ENCODE results near the gene DPPA2. TPM values are rescaled to one million over a fixed set of nuclear protein-coding genes. Genes with fewer than 3 reads are reported as not detected.

The DPPA2 gene
- total RNA-seq, 4 donors from 2014 or later, result not detected

GRCh38 chr3:109268181-109268580 lies 48.1 kb downstream of the DPPA2 start:
- TF ChIP-seq POLR2A (IDR thresholded peaks at IDR 0.05) (no peak), CTCF (IDR thresholded peaks at IDR 0.05) (no peak)
- no peak for DNase-seq
- H3K27ac ChIP-seq, result no peak overlapping the region
- H3K9me3 ChIP-seq, result no peaks in the 10 kb centered on the region
- intact Hi-C loops (cut with DNase I; ENCODE audit: low total_unique reads), result no loop called here
- no peaks in the 10 kb centered on the region for H3K4me1 ChIP-seq
- no peaks in the 10 kb centered on the region for H3K36me3 ChIP-seq
- no peaks in the 10 kb centered on the region for H3K27me3 ChIP-seq
- no peak overlapping the region for H3K4me3 ChIP-seq

- intact Hi-C loops (cut with DNase I; ENCODE audit: low total_unique reads), result no loop called here
- TF ChIP-seq CTCF (IDR thresholded peaks at IDR 0.05), result no peak
- no peak for TF ChIP-seq POLR2A (IDR thresholded peaks at IDR 0.05)
- no peaks in the 10 kb centered on the region for H3K4me1 ChIP-seq
- H3K27me3 ChIP-seq, result no peaks in the 10 kb centered on the region
- H3K27ac ChIP-seq, result no peak overlapping the region
- H3K9me3 ChIP-seq, result no peaks in the 10 kb centered on the region
- no peak for DNase-seq
- no peaks in the 10 kb centered on the region for H3K36me3 ChIP-seq
- no peak overlapping the region for H3K4me3 ChIP-seq
Observed at GRCh38 chr3:109265295-109265694, 51.0 kb downstream of the DPPA2 start.

GRCh38 chr3:109257269-109257668 lies 59.0 kb downstream of the DPPA2 start:
- H3K4me1 ChIP-seq, result no peaks in the 10 kb centered on the region
- no peaks in the 10 kb centered on the region for H3K9me3 ChIP-seq
- H3K27ac ChIP-seq, result no peak overlapping the region
- DNase-seq, result no peak
- no peaks in the 10 kb centered on the region for H3K27me3 ChIP-seq
- no peaks in the 10 kb centered on the region for H3K36me3 ChIP-seq
- no peak overlapping the region for H3K4me3 ChIP-seq
- intact Hi-C loops (cut with DNase I; ENCODE audit: low total_unique reads), result no loop called here
- TF ChIP-seq CTCF (IDR thresholded peaks at IDR 0.05), result no peak
- TF ChIP-seq POLR2A (IDR thresholded peaks at IDR 0.05), result no peak

- Histone ChIP-seq H3K9me3 (no peaks in the 10 kb centered on the region), H3K4me3 (no peak overlapping the region), H3K4me1 (no peaks in the 10 kb centered on the region), H3K27ac (no peak overlapping the region), H3K27me3 (no peaks in the 10 kb centered on the region), H3K36me3 (no peaks in the 10 kb centered on the region)
- intact Hi-C loops (cut with DNase I; ENCODE audit: low total_unique reads), result no loop called here
- DNase-seq, result no peak
- no peak for TF ChIP-seq CTCF (IDR thresholded peaks at IDR 0.05)
- TF ChIP-seq POLR2A (IDR thresholded peaks at IDR 0.05), result no peak
Observed at GRCh38 chr3:109254770-109255169, 61.5 kb downstream of the DPPA2 start.

- no peaks in the 10 kb centered on the region for H3K4me1 ChIP-seq
- H3K27ac ChIP-seq, result no peak overlapping the region
- no peak for DNase-seq
- H3K9me3 ChIP-seq, result no peaks in the 10 kb centered on the region
- no peaks in the 10 kb centered on the region for H3K27me3 ChIP-seq
- H3K4me3 ChIP-seq, result no peak overlapping the region
- TF ChIP-seq CTCF (IDR thresholded peaks at IDR 0.05) (no peak), POLR2A (IDR thresholded peaks at IDR 0.05) (no peak)
- no peaks in the 10 kb centered on the region for H3K36me3 ChIP-seq
- intact Hi-C loops (cut with DNase I; ENCODE audit: low total_unique reads), result no loop called here
Observed at GRCh38 chr3:109252641-109253040, 63.7 kb downstream of the DPPA2 start.

Small RNA genes within 50 kb of the gene (small RNA-seq; reads per million reads assigned to genes)
- gene AC124945.1, result not detected
- not detected for gene RF00017

Other genes with a start within 250 kb of the DPPA2 start
- not detected for gene MORC1, start 198.4 kb downstream of the DPPA2 start, total RNA-seq
- not detected for gene C3orf85, start 179.8 kb downstream of the DPPA2 start, total RNA-seq
- gene DPPA4, start 21.0 kb upstream of the DPPA2 start, total RNA-seq, result under 1 TPM in 1 of 4 donors, not detected in 3; 0.90 TPM